GM19397 (cell line): ENCODE measurements around the gene KIZ.
"Not testable (repeated sequence)": the region's sequence is repeated elsewhere in the genome, so short reads cannot be mapped to it uniquely, and the experiment has no call there.

ENCODE experiments used
- ATAC-seq: cut with Tn5 transposase; IDR thresholded peaks from one replicate; pipeline ENCODE4 v1.9.1; 2021; ENCODE audit warnings: mild to moderate bottlenecking, moderate library complexity; ENCODE audit not compliant: unreplicated experiment

The KIZ gene

GRCh38 chr20:21224217-21224616 is 98.3 kb downstream of the KIZ start:
- no peak for ATAC-seq

- no peak for ATAC-seq
Measured at GRCh38 chr20:21225215-21225947, 99.5 kb downstream of the KIZ start.

DNA sequence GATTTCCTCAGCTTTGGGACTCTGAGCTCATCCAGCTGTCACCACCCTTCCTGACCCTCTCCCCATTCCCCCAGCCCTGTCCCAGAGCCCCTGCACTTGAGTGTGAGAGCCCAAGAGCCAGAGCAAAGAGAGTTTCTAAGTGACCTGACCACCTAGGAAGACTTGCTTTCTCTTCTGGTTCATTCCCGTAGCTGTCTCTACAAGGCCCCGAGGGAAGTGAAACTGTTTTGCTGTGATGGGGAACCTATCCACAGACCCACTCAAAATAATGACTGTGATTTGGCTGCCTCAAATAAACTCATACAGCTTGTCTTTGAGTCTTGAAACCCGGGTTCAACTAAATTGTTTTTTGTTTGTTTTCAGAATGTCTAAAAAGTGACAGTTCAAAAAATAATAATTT is 102.6 kb downstream of the KIZ start:
- ATAC-seq, result peak; percentile 89

DNA sequence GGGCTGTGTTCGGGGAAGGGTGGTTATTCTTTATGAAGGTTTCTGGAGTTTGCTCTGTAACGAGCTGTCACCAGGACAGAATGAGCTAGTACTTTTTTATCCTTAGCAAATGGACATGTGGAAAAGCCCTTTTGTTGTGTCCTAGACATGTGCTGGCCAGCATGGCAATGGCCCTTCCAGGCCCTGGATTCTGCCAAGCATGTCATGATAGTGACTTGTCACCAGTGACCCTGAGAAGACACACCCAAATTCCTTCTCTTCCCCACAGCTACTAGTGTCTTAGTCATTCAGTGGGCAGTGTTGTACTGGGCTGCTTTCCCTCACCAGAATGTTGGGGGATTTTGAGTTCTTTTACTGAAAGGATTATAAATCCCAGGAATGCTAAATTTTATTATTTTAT is 103.3 kb downstream of the KIZ start:
- no peak for ATAC-seq

DNA sequence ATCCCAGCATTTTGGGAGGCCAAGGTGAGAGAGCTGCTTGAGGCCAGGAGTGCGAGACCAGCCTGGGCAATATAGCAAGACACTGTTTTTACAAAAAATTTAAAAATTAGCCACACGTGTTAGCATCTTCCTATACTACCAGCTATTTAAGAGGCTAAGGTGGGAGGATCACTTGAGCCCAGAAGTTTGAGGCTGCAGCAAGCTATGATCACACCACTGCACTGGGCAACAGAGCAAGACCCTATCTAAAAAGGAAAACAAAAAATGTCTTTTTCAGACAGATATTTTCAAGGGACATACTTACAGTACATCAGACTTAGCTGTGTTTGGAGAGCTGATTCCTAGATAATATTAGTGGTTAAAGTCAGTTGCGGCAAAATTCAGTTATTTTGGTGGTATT is 104.3 kb downstream of the KIZ start:
- ATAC-seq, result no peak

GRCh38 chr20:21230686-21231085 is 104.8 kb downstream of the KIZ start:
- no peak for ATAC-seq

GRCh38 chr20:21232546-21233280 is 106.8 kb downstream of the KIZ start:
- no peak for ATAC-seq

GRCh38 chr20:21234324-21234723 is 108.4 kb downstream of the KIZ start:
- ATAC-seq, result no peak

DNA sequence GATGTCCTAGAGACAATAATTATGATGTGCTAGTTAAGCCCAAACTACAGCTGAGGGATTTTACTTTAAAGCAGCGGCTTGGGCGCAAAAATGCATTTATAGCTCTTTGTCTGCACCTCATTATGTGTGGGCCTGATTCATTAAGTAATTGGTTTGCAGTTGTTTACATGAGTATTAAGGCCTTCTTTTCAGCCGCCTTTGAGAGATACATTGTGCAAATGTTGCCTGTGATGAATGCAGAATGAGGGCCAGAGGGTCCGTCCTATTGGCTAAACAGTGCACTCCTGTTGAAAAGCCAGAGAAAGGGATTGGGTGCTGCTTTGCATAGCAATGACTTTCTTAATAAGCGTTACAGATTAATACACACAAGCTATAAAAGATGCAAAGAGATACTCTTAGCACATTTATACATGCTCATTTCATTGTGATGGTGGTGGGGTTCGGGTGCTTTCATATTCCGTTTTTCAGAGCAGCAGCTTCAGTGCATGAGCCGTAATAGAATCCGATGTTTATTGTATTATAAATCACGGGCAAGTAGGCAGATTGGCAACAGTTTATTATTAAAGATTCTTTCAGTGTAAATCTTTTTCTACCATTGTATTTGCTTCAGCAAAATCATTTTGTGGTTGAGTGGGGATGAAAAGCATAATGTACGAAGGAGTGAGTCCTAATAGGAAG is 109.1 kb downstream of the KIZ start:
- ATAC-seq, result no peak

GRCh38 chr20:21235484-21236445 is 109.9 kb downstream of the KIZ start:
- ATAC-seq, result no peak

- no peak for ATAC-seq
Measured at GRCh38 chr20:21237956-21238799, 112.3 kb downstream of the KIZ start.

GRCh38 chr20:21238818-21239536 is 113.1 kb downstream of the KIZ start:
- no peak for ATAC-seq

DNA sequence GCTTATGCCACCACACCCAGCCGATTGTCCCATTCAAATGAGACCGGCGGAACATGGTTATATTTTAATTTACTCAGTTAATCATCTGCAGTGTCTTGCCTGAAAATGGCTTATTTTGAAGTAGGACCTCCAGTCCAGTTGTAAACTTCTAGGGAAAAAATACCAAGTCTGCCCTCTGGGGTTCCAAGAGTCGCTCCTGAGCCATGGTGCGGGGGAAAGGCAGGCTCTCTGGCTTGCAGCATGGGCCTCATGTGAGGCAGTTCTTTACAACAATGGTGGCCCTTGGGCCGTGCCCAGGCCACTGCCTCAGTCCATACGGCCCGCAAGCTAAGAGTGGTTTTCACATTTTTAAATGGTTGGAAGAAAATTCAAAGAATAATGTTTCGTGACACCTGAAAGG is 114.5 kb downstream of the KIZ start:
- no peak for ATAC-seq

DNA sequence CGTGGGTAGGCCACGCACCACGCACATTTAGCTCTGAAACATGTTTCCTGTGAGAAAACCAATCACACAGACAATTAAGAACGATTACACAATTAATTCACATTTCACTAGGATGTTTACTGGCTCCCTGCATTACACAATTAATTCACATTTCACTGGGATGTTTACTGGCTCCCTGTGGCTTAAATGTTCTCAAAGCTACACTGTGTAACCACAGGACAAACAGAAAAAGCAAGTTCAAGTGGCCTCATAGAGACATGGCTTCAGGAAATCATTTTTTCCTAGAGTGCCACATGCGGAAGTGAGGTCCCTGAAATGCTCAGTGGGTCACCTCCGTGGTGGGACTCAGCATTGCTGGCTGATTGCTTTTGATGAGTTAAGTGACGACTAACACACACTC is 115.5 kb downstream of the KIZ start:
- no peak for ATAC-seq

GRCh38 chr20:21243811-21244210 is 117.9 kb downstream of the KIZ start:
- no peak for ATAC-seq

- ATAC-seq, result no peak
Measured at GRCh38 chr20:21244808-21245207, 118.9 kb downstream of the KIZ start.

GRCh38 chr20:21246161-21246560 is 120.3 kb downstream of the KIZ start:
- no peak for ATAC-seq

DNA sequence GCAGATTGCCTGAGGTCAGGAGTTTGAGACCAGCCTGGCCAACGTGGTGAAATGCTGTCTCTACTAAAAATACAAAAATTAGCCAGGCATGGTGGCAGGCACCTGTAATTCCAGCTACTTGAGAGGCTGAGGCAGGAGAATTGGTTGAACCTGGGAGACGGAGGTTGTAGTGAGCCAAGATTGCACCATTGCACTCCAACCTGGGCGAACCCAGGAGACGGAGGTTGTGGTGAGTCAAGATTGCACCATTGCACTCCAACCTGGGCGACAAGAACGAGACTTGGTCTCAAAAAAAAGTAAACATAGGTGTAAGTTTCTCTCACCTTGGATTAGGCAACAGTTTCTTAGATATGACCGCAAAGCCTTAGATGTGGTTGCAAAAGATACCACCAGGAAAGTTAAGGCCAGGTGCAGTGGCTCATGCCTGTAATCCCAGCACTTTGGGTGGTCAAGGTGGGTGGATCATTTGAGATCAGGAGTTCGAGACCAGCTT is 121.8 kb downstream of the KIZ start:
- ATAC-seq, result not testable (repeated sequence)

- ATAC-seq, result no peak
Measured at GRCh38 chr20:21251278-21251677, 125.4 kb downstream of the KIZ start.
